ENCODE measurements around the gene ATAD3B. TPM values are rescaled to one million over a fixed set of nuclear protein-coding genes. Genes with fewer than 3 reads are reported as not detected.

ATAD3B gene
- total RNA-seq, 1 experiment from 2014 or later, result 63.6 TPM

DNA sequence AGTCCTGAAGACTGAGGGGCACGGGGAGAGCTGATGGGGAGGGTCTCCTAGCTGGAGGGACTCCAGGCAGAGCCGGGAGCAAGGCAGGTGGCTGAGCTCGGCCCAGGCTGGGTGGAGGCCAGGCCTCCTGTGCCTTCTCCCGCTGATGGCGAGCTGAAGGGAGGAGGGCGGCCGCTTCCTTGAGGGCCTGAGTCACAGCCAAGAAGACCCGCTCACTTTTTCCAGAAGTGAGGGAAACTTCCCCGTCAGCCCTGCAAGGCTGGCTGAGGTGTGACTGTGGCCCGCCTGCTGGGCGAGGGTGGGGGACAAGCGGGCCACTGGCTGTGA lies 37.8 kb upstream of the ATAD3B start:
- no peak overlapping the region for H3K27ac Mint-ChIP-seq
- H3K4me3 Mint-ChIP-seq, result peak overlapping the region; percentile 31; the same call in 1 of the 2 replicates
- CTCF ChIA-PET, result interaction anchor here (0.5 to 2.1 kb wide), 9 partner anchors 13 to 82 kb away, joined by 3 to 11 read pairs (median 5); partner anchors contain the start of genes ANKRD65, AURKAIP1, CCNL2 and MRPL20
- H3K9me3 Mint-ChIP-seq, result no peaks in the 10 kb centered on the region
- H3K27me3 Mint-ChIP-seq (ENCODE audit: low read depth), result peaks cover 6% of the 10 kb centered on the region; the same call in 1 of the 2 replicates
- H3K4me1 Mint-ChIP-seq, result peaks cover 28% of the 10 kb centered on the region
- TF ChIP-seq FOXP1 (CRISPR knock-in tag; IDR thresholded peaks at IDR 0.05; ENCODE audit: borderline replicate concordance) (no peak), NR1H2 (CRISPR knock-in tag; IDR thresholded peaks at IDR 0.05) (no peak), ZNF532 (CRISPR knock-in tag; IDR thresholded peaks at IDR 0.05; ENCODE audit: borderline replicate concordance) (no peak), JUN (CRISPR knock-in tag; IDR thresholded peaks at IDR 0.05) (no peak), E2F1 (CRISPR knock-in tag; IDR thresholded peaks at IDR 0.05) (no peak), TCF7 (CRISPR knock-in tag; IDR thresholded peaks at IDR 0.05; ENCODE audit: low read depth) (no peak), CDX4 (CRISPR knock-in tag; IDR thresholded peaks at IDR 0.05; ENCODE audit: borderline replicate concordance) (no peak), EMX1 (CRISPR knock-in tag; IDR thresholded peaks at IDR 0.05) (no peak), SOX15 (CRISPR knock-in tag; IDR thresholded peaks at IDR 0.05) (no peak), NR3C1 (CRISPR knock-in tag; conservative IDR thresholded peaks at IDR 0.05; ENCODE audit: low read depth) (no peak), NFE2L1 (CRISPR knock-in tag; IDR thresholded peaks at IDR 0.05) (no peak), ZNF396 (CRISPR knock-in tag; IDR thresholded peaks at IDR 0.05; ENCODE audit: borderline replicate concordance) (no peak), SMAD3 (CRISPR knock-in tag; IDR thresholded peaks at IDR 0.05; ENCODE audit: borderline replicate concordance) (no peak)
- TF ChIP-seq, protein P1, sequence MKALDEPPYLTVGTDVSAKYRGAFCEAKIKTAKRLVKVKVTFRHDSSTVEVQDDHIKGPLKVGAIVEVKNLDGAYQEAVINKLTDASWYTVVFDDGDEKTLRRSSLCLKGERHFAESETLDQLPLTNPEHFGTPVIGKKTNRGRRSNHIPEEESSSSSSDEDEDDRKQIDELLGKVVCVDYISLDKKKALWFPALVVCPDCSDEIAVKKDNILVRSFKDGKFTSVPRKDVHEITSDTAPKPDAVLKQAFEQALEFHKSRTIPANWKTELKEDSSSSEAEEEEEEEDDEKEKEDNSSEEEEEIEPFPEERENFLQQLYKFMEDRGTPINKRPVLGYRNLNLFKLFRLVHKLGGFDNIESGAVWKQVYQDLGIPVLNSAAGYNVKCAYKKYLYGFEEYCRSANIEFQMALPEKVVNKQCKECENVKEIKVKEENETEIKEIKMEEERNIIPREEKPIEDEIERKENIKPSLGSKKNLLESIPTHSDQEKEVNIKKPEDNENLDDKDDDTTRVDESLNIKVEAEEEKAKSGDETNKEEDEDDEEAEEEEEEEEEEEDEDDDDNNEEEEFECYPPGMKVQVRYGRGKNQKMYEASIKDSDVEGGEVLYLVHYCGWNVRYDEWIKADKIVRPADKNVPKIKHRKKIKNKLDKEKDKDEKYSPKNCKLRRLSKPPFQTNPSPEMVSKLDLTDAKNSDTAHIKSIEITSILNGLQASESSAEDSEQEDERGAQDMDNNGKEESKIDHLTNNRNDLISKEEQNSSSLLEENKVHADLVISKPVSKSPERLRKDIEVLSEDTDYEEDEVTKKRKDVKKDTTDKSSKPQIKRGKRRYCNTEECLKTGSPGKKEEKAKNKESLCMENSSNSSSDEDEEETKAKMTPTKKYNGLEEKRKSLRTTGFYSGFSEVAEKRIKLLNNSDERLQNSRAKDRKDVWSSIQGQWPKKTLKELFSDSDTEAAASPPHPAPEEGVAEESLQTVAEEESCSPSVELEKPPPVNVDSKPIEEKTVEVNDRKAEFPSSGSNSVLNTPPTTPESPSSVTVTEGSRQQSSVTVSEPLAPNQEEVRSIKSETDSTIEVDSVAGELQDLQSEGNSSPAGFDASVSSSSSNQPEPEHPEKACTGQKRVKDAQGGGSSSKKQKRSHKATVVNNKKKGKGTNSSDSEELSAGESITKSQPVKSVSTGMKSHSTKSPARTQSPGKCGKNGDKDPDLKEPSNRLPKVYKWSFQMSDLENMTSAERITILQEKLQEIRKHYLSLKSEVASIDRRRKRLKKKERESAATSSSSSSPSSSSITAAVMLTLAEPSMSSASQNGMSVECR (CRISPR knock-in tag; IDR thresholded peaks at IDR 0.05; ENCODE audit: borderline replicate concordance), result no peak
- H3K36me3 Mint-ChIP-seq, result no peaks in the 10 kb centered on the region
- no peak for DNase-seq (ENCODE audit: low spot score)
- no peak for ATAC-seq
- POLR2A ChIA-PET, result interaction anchor here (0.6 to 2.5 kb wide), 5 partner anchors 10 to 66 kb away, joined by 3 to 7 read pairs (median 7); partner anchors contain the start of genes AURKAIP1 and CCNL2

Measured in WTC11 (cell line).